Measurements from ENCODE around the gene SLC25A40.

Gene SLC25A40

DNA sequence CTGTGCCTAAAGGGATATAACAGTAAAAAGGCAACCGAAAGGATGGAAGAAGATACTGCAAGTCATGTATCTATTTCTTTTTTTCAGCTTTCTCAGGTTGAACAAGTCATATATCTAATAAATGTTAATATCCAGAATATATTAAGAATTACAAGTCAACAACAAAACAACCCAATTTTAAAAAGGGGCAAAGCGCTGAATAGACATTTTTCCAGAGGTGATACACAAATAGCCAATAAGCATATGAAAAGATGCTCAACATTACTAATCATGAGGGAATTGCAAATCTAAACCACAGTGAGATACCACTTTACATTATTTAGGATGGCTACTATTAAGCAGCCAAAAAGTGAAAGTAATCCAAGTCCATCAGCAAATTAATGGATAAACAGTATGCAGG, 23.1 kb upstream of the SLC25A40 start:
- in situ Hi-C loops (cut with MboI; ENCODE audit: low pct_unique_long_range_greater_than_20kb, low sequenced_read_pairs, unreplicated experiment) = loop anchor here (25.0 kb wide), 1 partner anchor 213 kb away; no protein-coding TSS in a partner anchor
- TF ChIP-seq, protein P1, sequence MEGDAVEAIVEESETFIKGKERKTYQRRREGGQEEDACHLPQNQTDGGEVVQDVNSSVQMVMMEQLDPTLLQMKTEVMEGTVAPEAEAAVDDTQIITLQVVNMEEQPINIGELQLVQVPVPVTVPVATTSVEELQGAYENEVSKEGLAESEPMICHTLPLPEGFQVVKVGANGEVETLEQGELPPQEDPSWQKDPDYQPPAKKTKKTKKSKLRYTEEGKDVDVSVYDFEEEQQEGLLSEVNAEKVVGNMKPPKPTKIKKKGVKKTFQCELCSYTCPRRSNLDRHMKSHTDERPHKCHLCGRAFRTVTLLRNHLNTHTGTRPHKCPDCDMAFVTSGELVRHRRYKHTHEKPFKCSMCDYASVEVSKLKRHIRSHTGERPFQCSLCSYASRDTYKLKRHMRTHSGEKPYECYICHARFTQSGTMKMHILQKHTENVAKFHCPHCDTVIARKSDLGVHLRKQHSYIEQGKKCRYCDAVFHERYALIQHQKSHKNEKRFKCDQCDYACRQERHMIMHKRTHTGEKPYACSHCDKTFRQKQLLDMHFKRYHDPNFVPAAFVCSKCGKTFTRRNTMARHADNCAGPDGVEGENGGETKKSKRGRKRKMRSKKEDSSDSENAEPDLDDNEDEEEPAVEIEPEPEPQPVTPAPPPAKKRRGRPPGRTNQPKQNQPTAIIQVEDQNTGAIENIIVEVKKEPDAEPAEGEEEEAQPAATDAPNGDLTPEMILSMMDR (IDR thresholded peaks at IDR 0.05; ENCODE audit: extremely low read depth, insufficient read depth, missing control alignments) = no peak
- no peak for DNase-seq (ENCODE audit: low spot score)

DNA sequence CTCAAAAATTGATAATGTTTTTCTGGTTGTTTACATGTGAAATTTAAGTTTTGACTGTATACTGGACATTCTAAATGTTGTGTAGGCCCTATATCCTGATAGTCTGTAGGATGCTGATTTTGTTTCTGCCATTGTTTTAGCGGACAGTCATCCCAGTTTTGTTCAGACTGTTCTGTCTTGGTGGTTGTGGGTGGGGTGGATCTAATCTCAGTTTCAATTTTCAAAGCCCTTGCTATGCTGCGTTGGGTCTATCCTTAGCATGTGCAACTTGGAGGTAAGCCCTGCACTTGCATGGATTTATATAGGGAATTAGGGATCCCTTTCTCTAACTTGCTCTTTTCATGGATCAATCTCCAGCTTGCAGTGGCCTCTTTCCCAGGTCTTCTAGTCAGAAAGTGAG, 19.2 kb upstream of the SLC25A40 start:
- no peak for DNase-seq (ENCODE audit: low spot score)
- in situ Hi-C loops (cut with MboI; ENCODE audit: low pct_unique_long_range_greater_than_20kb, low sequenced_read_pairs, unreplicated experiment) = loop anchor here (25.0 kb wide), 1 partner anchor 217 kb away; no protein-coding TSS in a partner anchor
- TF ChIP-seq, protein P1 (IDR thresholded peaks at IDR 0.05; ENCODE audit: extremely low read depth, insufficient read depth, missing control alignments) = no peak

DNA sequence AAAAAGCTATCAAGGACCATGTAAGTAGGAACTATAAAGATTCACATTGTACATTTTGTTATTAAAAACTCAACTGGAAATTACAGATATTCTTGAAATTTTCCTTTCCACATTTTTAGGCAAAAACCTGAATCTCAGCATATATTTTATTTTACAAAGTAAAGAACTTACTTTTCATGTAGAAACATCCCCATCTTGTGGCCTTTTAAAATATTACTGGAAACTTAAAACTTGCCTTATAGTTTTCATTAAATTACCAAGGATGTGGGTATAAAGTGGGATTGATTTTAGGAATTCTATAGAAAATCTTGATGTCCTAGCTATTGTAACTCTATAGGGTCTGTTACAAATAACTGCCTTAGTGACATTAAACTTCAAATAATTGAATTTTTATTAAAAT, 10.7 kb upstream of the SLC25A40 start:
- in situ Hi-C loops (cut with MboI; ENCODE audit: low pct_unique_long_range_greater_than_20kb, low sequenced_read_pairs, unreplicated experiment) = loop anchor here (10.0 to 25.0 kb wide), 2 partner anchors 92 to 225 kb away; no protein-coding TSS in a partner anchor
- TF ChIP-seq, protein P1 (IDR thresholded peaks at IDR 0.05; ENCODE audit: extremely low read depth, insufficient read depth, missing control alignments) = peak; percentile 50
- no peak for DNase-seq (ENCODE audit: low spot score)

DNA sequence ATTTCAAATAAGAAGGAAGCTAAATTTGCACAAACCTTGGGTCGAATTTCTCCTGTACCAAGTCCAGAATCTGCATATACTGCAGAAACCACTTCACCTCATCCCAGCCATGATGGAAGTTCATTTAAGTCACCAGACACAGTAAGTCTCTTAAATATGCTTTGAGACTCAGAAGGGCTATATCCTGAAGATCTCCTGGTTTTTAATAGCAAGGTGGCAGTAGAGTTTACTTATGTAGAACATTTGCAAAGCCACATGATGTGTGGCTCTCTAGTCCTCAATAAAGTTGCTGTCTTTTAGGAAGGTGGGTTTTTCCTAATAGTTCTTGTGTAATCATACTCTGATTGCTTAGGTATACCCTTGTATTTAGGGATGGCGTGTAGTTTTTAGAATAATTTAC, 8.9 kb upstream of the SLC25A40 start:
- in situ Hi-C loops (cut with MboI; ENCODE audit: low pct_unique_long_range_greater_than_20kb, low sequenced_read_pairs, unreplicated experiment) = loop anchor here (10.0 to 25.0 kb wide), 2 partner anchors 90 to 227 kb away; no protein-coding TSS in a partner anchor
- TF ChIP-seq, protein P1 (IDR thresholded peaks at IDR 0.05; ENCODE audit: extremely low read depth, insufficient read depth, missing control alignments) = no peak
- no peak for DNase-seq (ENCODE audit: low spot score)

DNA sequence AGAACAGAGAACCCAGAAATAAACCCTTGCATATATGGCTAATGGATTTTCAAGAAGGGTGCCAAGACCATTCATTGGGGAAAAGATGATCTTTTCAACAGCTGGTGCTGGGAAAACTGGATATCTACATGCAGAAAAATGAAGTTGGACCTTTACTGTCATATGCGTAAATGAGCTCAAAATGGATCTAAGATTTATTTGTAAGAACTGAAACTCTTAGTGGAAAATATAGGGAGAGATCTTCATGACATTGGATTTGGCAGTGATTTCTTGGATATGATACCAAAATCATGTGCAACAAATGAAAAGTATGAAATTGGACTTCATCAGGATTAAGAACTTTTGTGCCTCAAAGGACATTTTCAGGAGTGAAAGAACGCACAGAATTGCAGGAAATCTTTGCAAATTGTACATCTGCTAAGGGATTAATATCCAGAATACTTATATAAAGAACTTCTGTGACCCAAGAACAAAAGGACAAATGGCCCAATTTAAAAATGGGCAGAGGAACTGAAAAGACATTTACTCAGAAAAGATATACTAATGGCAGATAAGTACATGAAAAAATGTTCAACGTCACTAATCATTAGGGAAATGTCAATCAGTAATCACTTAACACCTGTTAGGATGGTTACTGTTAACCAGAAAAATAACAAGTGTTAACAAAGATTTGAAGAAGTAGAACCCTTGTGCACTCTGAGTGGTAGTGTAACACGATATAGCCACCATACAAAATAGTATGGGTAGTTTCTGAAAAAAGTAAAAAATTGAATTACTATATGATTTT, 6.2 kb upstream of the SLC25A40 start:
- DNase-seq (ENCODE audit: low spot score) = no peak
- in situ Hi-C loops (cut with MboI; ENCODE audit: low pct_unique_long_range_greater_than_20kb, low sequenced_read_pairs, unreplicated experiment) = loop anchor here (10.0 to 25.0 kb wide), 2 partner anchors 88 to 230 kb away; no protein-coding TSS in a partner anchor
- TF ChIP-seq, protein P1 (IDR thresholded peaks at IDR 0.05; ENCODE audit: extremely low read depth, insufficient read depth, missing control alignments) = no peak

DNA sequence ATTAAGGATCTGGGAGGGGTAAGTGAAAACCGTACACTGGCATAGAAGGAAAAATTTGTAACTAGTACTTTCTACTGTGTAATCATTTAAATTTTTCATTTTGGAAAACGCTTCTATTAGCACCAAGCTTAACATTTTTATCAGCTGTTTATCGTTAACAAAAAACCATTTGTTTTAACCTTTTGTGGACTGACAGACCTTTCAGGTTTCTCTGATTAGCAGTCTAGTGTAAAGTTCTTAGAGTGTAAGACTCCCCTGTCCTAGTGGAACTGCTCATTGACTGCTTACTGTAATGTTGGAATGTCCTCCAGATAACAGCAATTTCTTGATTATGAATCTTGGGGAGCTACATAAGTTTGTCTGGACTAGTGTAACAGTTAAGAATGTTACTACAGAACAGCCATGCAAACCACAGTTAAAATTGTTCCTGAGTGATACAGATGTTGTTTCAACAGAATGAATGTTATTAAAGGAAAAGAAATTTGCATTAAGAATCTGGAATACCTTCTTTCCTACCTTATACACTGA, 2.1 kb upstream of the SLC25A40 start:
- no peak for DNase-seq (ENCODE audit: low spot score)
- in situ Hi-C loops (cut with MboI; ENCODE audit: low pct_unique_long_range_greater_than_20kb, low sequenced_read_pairs, unreplicated experiment) = loop anchor here (25.0 kb wide), 1 partner anchor 234 kb away; no protein-coding TSS in a partner anchor
- TF ChIP-seq, protein P1 (IDR thresholded peaks at IDR 0.05; ENCODE audit: extremely low read depth, insufficient read depth, missing control alignments) = no peak
